Esophagus muscularis mucosa (tissue), 4 donors: ENCODE measurements around the gene KLF12.

Experiments
- CTCF ChIP-seq, 3 experiments: fragments of 200-600 bp in 2 of 3; fragments of 450-650 bp in 1 of 3; sonication (generic) in 2 of 3; IDR thresholded peaks; one replicate each; pipeline ENCODE4 v1.5.1; 2017 to 2019; ENCODE audit warnings: antibody characterized with exemption in 3 of 3, mild to moderate bottlenecking in 2 of 3, moderate library complexity in 1 of 3
- EP300 ChIP-seq: sonication (generic); formaldehyde crosslinking; IDR thresholded peaks from one replicate; pipeline ENCODE4 v1.6.1; 2017; ENCODE audit warnings: antibody characterized with exemption
- POLR2A ChIP-seq: fragments of 450-650 bp; IDR thresholded peaks from one replicate; pipeline ENCODE4 v1.6.1; 2017; ENCODE audit warnings: antibody characterized with exemption, moderate library complexity, mild to moderate bottlenecking, low read depth
- POLR2AphosphoS5 ChIP-seq, 2 donors: sonication (generic); formaldehyde crosslinking; IDR thresholded peaks; one replicate each; pipeline ENCODE4 v1.6.1; 2017; ENCODE audit warnings: antibody characterized with exemption in 2 of 2

GRCh38 chr13:74145249-74145975, 11.2 kb upstream of the KLF12 start:
- TF ChIP-seq CTCF (IDR thresholded peaks at IDR 0.05) (no peak), POLR2A (no peak), EP300 (no peak), POLR2AphosphoS5 (IDR thresholded peaks at IDR 0.05) (no peak)
